ENCODE results near the gene ZGPAT.
"Not testable (repeated sequence)": the region's sequence is repeated elsewhere in the genome, so short reads cannot be mapped to it uniquely, and the experiment has no call there.

ZGPAT gene

GRCh38 chr20:63718996-63719395, 11.2 kb downstream of the ZGPAT start:
- no peak for DNase-seq (ENCODE audit: extremely low spot score)
- POLR2A ChIA-PET, result interaction anchor here (0.6 kb wide), 1 partner anchor 323 kb away, joined by 3 read pairs; no protein-coding TSS in a partner anchor
- no peak for TF ChIP-seq CTCF (IDR thresholded peaks at IDR 0.05; ENCODE audit: control extremely low read depth, extremely low read depth, low read depth, missing control alignments)
- CTCF ChIA-PET, result interaction anchor here (0.8 kb wide), 1 partner anchor 8 kb away, joined by 4 read pairs; no protein-coding TSS in a partner anchor

GRCh38 chr20:63722967-63723622, 15.3 kb downstream of the ZGPAT start:
- DNase-seq (ENCODE audit: extremely low spot score); POLR2A ChIA-PET: not testable (repeated sequence)
- CTCF ChIA-PET, result interaction anchor here (1.4 to 3.4 kb wide), 3 partner anchors 10 to 141 kb away, joined by 3 to 21 read pairs (median 6); partner anchors contain the start of genes ARFRP1 and ZGPAT

GRCh38 chr20:63730189-63730733, 22.4 kb downstream of the ZGPAT start:
- DNase-seq (ENCODE audit: extremely low spot score); POLR2A ChIA-PET: not testable (repeated sequence)
- CTCF ChIA-PET, result interaction anchor here (1.2 kb wide), 1 partner anchor 8 kb away, joined by 3 read pairs; no protein-coding TSS in a partner anchor

GRCh38 chr20:63731410-63731809, 23.6 kb downstream of the ZGPAT start:
- ChIA-PET CTCF (no interaction called here), POLR2A (no interaction called here)
- TF ChIP-seq CTCF (IDR thresholded peaks at IDR 0.05; ENCODE audit: control extremely low read depth, extremely low read depth, low read depth, missing control alignments), result no peak
- no peak for DNase-seq (ENCODE audit: extremely low spot score)

GRCh38 chr20:63732118-63733095, 24.6 kb downstream of the ZGPAT start:
- DNase-seq (ENCODE audit: extremely low spot score), result no peak
- ChIA-PET POLR2A (no interaction called here), CTCF (interaction anchor here (4.6 kb wide), 1 partner anchor 25 kb away, joined by 16 read pairs; the partner anchor contains the start of genes ARFRP1 and ZGPAT)
- TF ChIP-seq CTCF (IDR thresholded peaks at IDR 0.05; ENCODE audit: control extremely low read depth, extremely low read depth, low read depth, missing control alignments), result no peak

GRCh38 chr20:63733117-63733516, 25.3 kb downstream of the ZGPAT start:
- POLR2A ChIA-PET, result no interaction called here

More at GRCh38 chr20:63733117-63733516, 25.3 kb downstream of the ZGPAT start:
- CTCF ChIA-PET, result interaction anchor here (1.1 to 4.6 kb wide), 2 partner anchors 12 to 25 kb away, joined by 5 to 16 read pairs; partner anchors contain the start of genes ARFRP1 and ZGPAT
- TF ChIP-seq CTCF (IDR thresholded peaks at IDR 0.05; ENCODE audit: control extremely low read depth, extremely low read depth, low read depth, missing control alignments), result no peak
- DNase-seq (ENCODE audit: extremely low spot score), result peak; percentile 8
